ENCODE measurements around the gene SLC13A5. TPM values are rescaled to one million over a fixed set of nuclear protein-coding genes. Genes with fewer than 3 reads are reported as not detected.

The SLC13A5 gene
- total RNA-seq, 4 donors from 2014 or later: 0.29 to 2.3 (median 1.3) TPM

DNA sequence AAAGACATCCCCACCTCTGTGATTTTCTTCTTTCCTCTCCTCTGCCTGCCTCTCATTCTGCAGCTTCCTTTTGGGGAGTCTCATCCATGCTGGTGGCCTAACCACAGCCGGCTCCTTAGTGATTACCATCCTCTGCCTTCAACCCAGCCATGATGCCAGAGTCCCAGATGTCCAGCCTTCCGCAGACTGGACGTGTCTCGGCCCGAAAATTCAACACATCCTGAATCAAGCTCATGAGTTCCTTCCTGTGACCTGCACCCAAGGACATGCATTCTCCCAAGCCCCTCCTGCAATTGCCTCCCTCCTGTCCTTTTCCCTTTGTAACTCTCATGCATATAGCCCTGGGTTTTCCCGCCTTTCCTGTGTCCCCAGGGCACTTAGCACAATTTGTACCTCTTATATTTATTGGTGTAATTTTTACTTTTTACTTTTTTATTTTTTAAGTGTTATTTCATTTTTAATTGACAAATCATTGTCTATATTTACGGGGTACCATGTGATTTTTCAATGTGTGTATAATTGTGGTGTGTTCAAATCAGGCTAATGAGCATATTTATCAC, 1.2 kb upstream of the SLC13A5 start:
- TF ChIP-seq POLR2A (IDR thresholded peaks at IDR 0.05): no peak
- TF ChIP-seq, protein P1, sequence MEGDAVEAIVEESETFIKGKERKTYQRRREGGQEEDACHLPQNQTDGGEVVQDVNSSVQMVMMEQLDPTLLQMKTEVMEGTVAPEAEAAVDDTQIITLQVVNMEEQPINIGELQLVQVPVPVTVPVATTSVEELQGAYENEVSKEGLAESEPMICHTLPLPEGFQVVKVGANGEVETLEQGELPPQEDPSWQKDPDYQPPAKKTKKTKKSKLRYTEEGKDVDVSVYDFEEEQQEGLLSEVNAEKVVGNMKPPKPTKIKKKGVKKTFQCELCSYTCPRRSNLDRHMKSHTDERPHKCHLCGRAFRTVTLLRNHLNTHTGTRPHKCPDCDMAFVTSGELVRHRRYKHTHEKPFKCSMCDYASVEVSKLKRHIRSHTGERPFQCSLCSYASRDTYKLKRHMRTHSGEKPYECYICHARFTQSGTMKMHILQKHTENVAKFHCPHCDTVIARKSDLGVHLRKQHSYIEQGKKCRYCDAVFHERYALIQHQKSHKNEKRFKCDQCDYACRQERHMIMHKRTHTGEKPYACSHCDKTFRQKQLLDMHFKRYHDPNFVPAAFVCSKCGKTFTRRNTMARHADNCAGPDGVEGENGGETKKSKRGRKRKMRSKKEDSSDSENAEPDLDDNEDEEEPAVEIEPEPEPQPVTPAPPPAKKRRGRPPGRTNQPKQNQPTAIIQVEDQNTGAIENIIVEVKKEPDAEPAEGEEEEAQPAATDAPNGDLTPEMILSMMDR (IDR thresholded peaks at IDR 0.05): no peak
- Histone ChIP-seq H3K4me3 (no peak overlapping the region), H3K27me3 (peaks cover 0 to 55% (median 3%) of the 10 kb centered on the region in 4 donors), H3K27ac (no peak overlapping the region), H3K9me3 (peaks cover 0 to 10% (median 0%) of the 10 kb centered on the region in 3 donors), H3K36me3 (no peaks in the 10 kb centered on the region), H3K4me1 (peaks cover 12 to 37% (median 21%) of the 10 kb centered on the region in 3 donors)
- no peak for DNase-seq
- WGBS, 2 donors: 71 to 88% methylated on average over 7 of the region's 7 CpGs
- intact Hi-C loops (cut with DNase I): no loop called here

DNA sequence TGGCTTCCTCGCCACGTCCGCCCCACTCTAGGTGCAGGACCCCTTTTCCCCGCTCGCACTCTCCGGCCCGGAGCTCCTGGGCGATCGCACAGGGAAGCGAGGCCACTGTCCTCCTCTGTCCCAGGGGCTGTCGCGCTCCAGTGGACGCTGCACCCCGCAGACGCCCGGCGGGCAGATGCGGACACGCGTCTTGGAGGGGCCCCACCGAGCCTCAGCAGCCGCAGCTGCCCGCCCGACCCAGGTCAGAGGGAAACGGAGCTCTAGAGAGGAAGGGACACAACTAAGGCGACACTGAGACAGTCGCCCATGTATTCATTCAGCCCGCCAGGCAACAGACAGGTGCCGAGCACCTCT, 726 bp upstream of the SLC13A5 start:
- DNase-seq: no peak
- H3K27me3 ChIP-seq: peaks cover 0 to 50% (median 3%) of the 10 kb centered on the region in 4 donors
- H3K4me1 ChIP-seq: peaks cover 12 to 37% (median 21%) of the 10 kb centered on the region in 3 donors
- intact Hi-C loops (cut with DNase I): no loop called here
- 51 to 52% methylated on average over 4 to 12 of the region's 29 CpGs for WGBS, 2 donors
- no peaks in the 10 kb centered on the region for H3K36me3 ChIP-seq
- no peak for TF ChIP-seq POLR2A (IDR thresholded peaks at IDR 0.05)
- TF ChIP-seq, protein P1 (IDR thresholded peaks at IDR 0.05): no peak
- H3K9me3 ChIP-seq: peaks cover 0 to 10% (median 0%) of the 10 kb centered on the region in 3 donors
- peak overlapping the region in 3 of 4 donors; percentile 23 to 57 (median 46) for H3K4me3 ChIP-seq
- no peak overlapping the region for H3K27ac ChIP-seq

DNA sequence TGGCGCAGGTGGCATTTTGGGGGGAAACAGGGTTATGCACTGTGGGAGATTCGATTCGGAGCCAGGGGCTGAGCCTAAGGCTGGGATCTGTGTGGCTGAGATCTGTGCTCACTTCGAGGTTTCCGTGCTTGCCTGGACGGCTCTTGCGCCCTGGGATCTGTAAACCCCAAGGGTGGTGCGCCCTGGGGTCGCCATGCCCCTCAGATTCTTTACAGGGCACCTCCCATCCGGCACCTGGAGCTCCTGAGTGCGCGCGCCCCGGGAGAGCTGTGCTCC, 377 bp downstream of the SLC13A5 start:
- intact Hi-C loops (cut with DNase I): no loop called here
- WGBS, 2 donors: 21 to 32% methylated on average over 3 to 9 of the region's 14 CpGs
- H3K27me3 ChIP-seq: peaks cover 0 to 52% (median 3%) of the 10 kb centered on the region in 4 donors
- H3K9me3 ChIP-seq: peaks cover 0 to 10% (median 0%) of the 10 kb centered on the region in 3 donors
- TF ChIP-seq, protein P1 (IDR thresholded peaks at IDR 0.05): no peak
- TF ChIP-seq POLR2A (IDR thresholded peaks at IDR 0.05): no peak
- DNase-seq: no peak
- peaks cover 12 to 37% (median 21%) of the 10 kb centered on the region in 3 donors for H3K4me1 ChIP-seq
- H3K27ac ChIP-seq: peak overlapping the region in 3 of 4 donors; percentile 62 to 78 (median 68)
- peak overlapping the region; percentile 8 to 57 (median 34) for H3K4me3 ChIP-seq
- H3K36me3 ChIP-seq: no peaks in the 10 kb centered on the region

DNA sequence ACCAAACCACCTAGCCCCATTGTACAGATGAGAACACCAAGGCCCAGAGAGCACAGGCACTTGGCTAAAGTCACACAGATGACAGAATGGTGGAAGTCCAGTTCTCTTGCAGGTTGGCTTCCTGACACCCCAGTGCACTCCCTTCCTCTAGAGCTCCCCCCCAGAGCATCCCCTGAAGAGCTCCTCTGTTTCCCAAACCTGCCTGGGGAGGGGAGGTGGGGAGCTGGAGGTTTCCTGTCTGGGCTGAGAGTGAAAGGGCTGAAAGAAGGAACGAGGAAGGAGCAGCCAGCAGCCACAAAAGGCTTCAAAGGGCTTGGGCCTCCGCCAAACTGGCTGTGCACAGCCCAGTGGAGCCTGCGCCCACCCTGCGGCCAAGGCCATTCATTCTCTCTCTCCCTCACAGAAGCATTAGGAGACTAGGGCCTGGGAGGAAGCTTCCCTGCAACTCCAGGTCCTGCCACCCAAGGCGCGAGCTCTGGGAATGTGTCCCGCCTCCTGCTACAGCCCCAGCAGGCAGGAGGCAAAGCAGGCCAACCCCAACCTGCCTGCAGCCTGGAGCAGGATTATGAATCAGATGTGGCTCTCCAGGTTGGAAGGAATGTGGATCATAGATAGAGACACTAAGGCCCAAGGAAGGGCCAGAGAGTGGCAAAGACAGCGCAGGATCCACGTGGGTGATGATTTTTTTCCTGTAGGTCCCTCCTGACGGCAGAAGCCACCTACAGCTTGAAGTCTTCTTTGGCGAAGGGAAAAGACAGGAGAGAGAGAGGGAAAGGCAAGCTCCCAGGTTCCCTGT, 913 bp downstream of the SLC13A5 start:
- no peak for DNase-seq
- 21 to 27% methylated on average over 5 to 8 of the region's 11 CpGs for WGBS, 2 donors
- peaks cover 0 to 55% (median 3%) of the 10 kb centered on the region in 4 donors for H3K27me3 ChIP-seq

More for the DNA sequence above, 913 bp downstream of the SLC13A5 start:
- peaks cover 0 to 10% (median 0%) of the 10 kb centered on the region in 3 donors for H3K9me3 ChIP-seq
- H3K4me3 ChIP-seq: peak overlapping the region in 3 of 4 donors; percentile 23 to 57 (median 46)
- intact Hi-C loops (cut with DNase I): no loop called here
- peak overlapping the region; percentile 5 to 78 (median 65) for H3K27ac ChIP-seq
- no peaks in the 10 kb centered on the region for H3K36me3 ChIP-seq
- TF ChIP-seq, protein P1 (IDR thresholded peaks at IDR 0.05): peak in 2 of 6 experiments; percentile 35 to 38
- TF ChIP-seq POLR2A (IDR thresholded peaks at IDR 0.05): no peak
- peaks cover 12 to 37% (median 21%) of the 10 kb centered on the region in 3 donors for H3K4me1 ChIP-seq
